Measurements from ENCODE around the gene HAVCR2.

DNA sequence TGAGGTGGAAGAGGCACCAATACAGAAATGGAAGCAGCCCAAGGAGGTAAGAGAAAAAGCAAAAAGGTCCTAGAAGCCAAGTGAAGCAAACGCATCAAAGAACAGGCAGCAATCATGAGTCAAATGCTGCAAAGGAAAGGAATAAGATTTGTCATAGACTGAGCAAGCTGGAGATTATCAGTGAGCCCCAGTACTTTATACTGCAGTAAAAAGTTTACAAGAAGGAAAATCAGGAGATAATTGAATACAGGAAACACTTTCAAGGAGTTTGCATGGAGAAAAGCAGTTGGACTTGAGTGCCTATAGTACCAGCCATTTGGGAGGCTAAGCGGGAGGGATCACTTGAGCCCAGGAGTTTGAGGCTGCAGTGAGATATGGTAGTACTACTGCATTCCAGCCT, 42.8 kb downstream of the HAVCR2 start:
- TF ChIP-seq CTCF (IDR thresholded peaks at IDR 0.05; ENCODE audit: poor library complexity, severe bottlenecking) = no peak
- no peak for TF ChIP-seq RAD21 (conservative IDR thresholded peaks at IDR 0.05)
- TF ChIP-seq POLR2AphosphoS5 (IDR thresholded peaks at IDR 0.05) = no peak
- no peak for TF ChIP-seq SMC3 (conservative IDR thresholded peaks at IDR 0.05; ENCODE audit: poor library complexity)
- no peak for TF ChIP-seq EZH2 (IDR thresholded peaks at IDR 0.05; ENCODE audit: borderline replicate concordance, insufficient read depth, low read length, poor library complexity, severe bottlenecking)
- no peak for TF ChIP-seq MXI1 (conservative IDR thresholded peaks at IDR 0.05; ENCODE audit: poor library complexity, severe bottlenecking)
